ENCODE measurements around the gene EMP1. TPM values are rescaled to one million over a fixed set of nuclear protein-coding genes. Genes with fewer than 3 reads are reported as not detected.

Gene EMP1
- 528 and 577 TPM in 2 replicates for total RNA-seq
- 265 and 376 TPM in 2 replicates for polyA plus RNA-seq
- 212 and 379 TPM in 2 replicates for polyA plus RNA-seq (2011; cell fraction: cytosol; rRNA removed)
- polyA plus RNA-seq (2011; cell fraction: nucleus; rRNA removed): 215 and 228 TPM in 2 replicates
- polyA plus RNA-seq (2012): 340 and 403 TPM in 2 replicates
- 1,048 and 1,141 TPM in 2 replicates for polyA minus RNA-seq
- 17.4 TPM for polyA minus RNA-seq (2011; cell fraction: cytosol; rRNA and poly(A)+ RNA removed)
- 246 and 258 TPM in 2 replicates for polyA minus RNA-seq (2011; cell fraction: nucleus; rRNA and poly(A)+ RNA removed)
- percentile 98 among the genes with signal in this experiment for Bru-seq, nascent RNA
- percentile 99 among the genes with signal in this experiment for BruChase-seq, experiment 1, labeled RNA remaining after a 6-hour chase
- BruChase-seq, experiment 2, labeled RNA remaining after a 2-hour chase: percentile 98 among the genes with signal in this experiment
- long read RNA-seq, full-length matches to known transcripts: 214 of 399 reads
- long read RNA-seq, partial matches to known transcripts: 111 of 399 reads
- long read RNA-seq, other reads (novel, unspliced or antisense): 74 of 399 reads

DNA sequence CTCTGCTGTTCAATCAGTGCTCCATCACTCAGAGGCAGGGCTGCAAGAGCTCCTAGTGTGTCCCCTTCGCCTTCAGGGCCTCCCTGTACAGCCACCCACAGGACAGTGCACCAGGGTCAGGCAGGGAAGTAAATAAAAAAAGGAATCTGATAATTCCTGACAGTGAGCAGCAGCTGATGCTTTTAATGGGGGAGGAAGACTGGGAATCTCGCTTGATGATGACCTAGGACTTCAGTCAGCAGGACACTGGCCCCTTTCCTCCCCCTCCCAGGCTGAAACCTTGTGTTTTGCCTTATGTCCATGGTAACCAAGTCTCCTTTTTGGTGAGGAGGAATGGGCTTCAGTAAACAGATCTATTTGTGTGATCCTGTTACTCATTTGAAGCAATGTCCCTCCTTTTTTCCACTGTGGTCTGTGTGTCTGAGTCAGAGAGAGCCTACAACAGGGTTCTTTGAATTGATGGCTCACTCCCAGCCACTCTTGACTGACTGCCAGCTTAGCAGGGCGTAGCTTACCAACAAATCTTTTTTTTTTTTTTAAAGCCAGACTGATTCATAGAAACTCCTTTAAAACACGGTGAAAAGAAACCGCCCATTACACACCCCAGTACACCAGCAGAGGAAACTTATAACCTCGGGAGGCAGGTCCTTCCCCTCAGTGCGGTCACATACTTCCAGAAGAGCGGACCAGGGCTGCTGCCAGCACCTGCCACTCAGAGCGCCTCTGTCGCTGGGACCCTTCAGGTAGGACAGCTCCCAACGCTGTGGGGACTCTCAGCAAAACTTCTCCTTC lies at the start of gene EMP1:
Gene EMP1, plus strand, starts transcription at position 597 of the 792 bp plus-strand sequence. CDS start 14,785 bp downstream, outside the sequence.
- peak within 1 kb of the TSS; percentile 100 for H3K9ac ChIP-seq (replicated peaks; ENCODE audit: extremely low read depth, insufficient read depth, low read length)
- no peaks in the 10 kb centered on the region for H3K36me3 ChIP-seq (ENCODE audit: control insufficient read depth in 2 of 2, extremely low read depth in 1 of 2, insufficient read depth in 2 of 2, low read length in 2 of 2)
- ChIA-PET CTCF (interaction anchor here (0.6 to 2.3 kb wide), 22 partner anchors 9 to 280 kb away, joined by 3 to 20 read pairs (median 4); no protein-coding TSS in a partner anchor), POLR2A (interaction anchor here (0.6 to 1.7 kb wide), 18 partner anchors 10 to 409 kb away, joined by 3 to 19 read pairs (median 4); no protein-coding TSS in a partner anchor)
- H3K4me1 ChIP-seq (ENCODE audit: control insufficient read depth, extremely low read depth, insufficient read depth, low read length): peaks cover 35% of the 10 kb centered on the region
- no peaks in the 10 kb centered on the region for H4K20me1 ChIP-seq (replicated peaks; ENCODE audit: control insufficient read depth, extremely low read depth, insufficient read depth, low read length)
- peak within 1 kb of the TSS; percentile 98 for H3K4me2 ChIP-seq (ENCODE audit: insufficient read depth, low read length)
- dilution Hi-C loops (cut with MboI; ENCODE audit: extremely low pct_ligation_motif_present, low sequenced_read_pairs): no loop called here
- H3K79me2 ChIP-seq (ENCODE audit: control insufficient read depth, insufficient read depth, low read length): peaks cover 47% of the 10 kb centered on the region
- H2AFZ ChIP-seq (ENCODE audit: low read depth, low read length): peak within 1 kb of the TSS; percentile 37
- DNase-seq (ENCODE audit: low read depth, low spot score) (peak; percentile 99), FAIRE-seq (peak; percentile 94)
- H3K27ac ChIP-seq (ENCODE audit: insufficient read depth, low read depth, low read length): peak within 1 kb of the TSS; percentile 96
- H3K4me3 ChIP-seq (replicated peaks in 1 of 3; ENCODE audit: insufficient read depth in 1 of 3, low read depth in 1 of 3, low read length in 3 of 3): peak within 1 kb of the TSS; percentile 85 to 99 (median 95)
- intact Hi-C loops (cut with micrococcal nuclease): loop anchor here (1.0 to 2.0 kb wide), 6 partner anchors 10 to 196 kb away; partner anchors contain the start of gene HEBP1
- H3K9me1 ChIP-seq (replicated peaks; ENCODE audit: control insufficient read depth, extremely low read depth, insufficient read depth, low read length): no peaks in the 10 kb centered on the region
- H3K9me3 ChIP-seq (replicated peaks; ENCODE audit: control insufficient read depth, insufficient read depth, low read length): no peaks in the 10 kb centered on the region
- H3K27me3 ChIP-seq (ENCODE audit: control insufficient read depth in 2 of 2, insufficient read depth in 2 of 2, low read length in 2 of 2): no peaks in the 10 kb centered on the region
- TF ChIP-seq EZH2 (IDR thresholded peaks at IDR 0.05; ENCODE audit: borderline replicate concordance, low read depth, low read length, severe bottlenecking) (no peak), GATA2 (IDR thresholded peaks at IDR 0.05; ENCODE audit: insufficient read depth, insufficient read length, low read depth, low read length) (no peak), JUN (IDR thresholded peaks at IDR 0.05; ENCODE audit: borderline replicate concordance, insufficient read depth, insufficient read length, low read depth) (peak; percentile 78), POLR2A (IDR thresholded peaks at IDR 0.05; ENCODE audit: low read depth, low read length) (peak; percentile 99), FOS (IDR thresholded peaks at IDR 0.05; ENCODE audit: borderline replicate concordance, insufficient read depth, low read length) (peak; percentile 90), MAX (IDR thresholded peaks at IDR 0.05; ENCODE audit: insufficient read depth, insufficient read length) (no peak), POLR2AphosphoS5 (IDR thresholded peaks at IDR 0.05; ENCODE audit: insufficient read depth, low read depth, low read length) (peak; percentile 96)
- TF ChIP-seq, protein P1, sequence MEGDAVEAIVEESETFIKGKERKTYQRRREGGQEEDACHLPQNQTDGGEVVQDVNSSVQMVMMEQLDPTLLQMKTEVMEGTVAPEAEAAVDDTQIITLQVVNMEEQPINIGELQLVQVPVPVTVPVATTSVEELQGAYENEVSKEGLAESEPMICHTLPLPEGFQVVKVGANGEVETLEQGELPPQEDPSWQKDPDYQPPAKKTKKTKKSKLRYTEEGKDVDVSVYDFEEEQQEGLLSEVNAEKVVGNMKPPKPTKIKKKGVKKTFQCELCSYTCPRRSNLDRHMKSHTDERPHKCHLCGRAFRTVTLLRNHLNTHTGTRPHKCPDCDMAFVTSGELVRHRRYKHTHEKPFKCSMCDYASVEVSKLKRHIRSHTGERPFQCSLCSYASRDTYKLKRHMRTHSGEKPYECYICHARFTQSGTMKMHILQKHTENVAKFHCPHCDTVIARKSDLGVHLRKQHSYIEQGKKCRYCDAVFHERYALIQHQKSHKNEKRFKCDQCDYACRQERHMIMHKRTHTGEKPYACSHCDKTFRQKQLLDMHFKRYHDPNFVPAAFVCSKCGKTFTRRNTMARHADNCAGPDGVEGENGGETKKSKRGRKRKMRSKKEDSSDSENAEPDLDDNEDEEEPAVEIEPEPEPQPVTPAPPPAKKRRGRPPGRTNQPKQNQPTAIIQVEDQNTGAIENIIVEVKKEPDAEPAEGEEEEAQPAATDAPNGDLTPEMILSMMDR (IDR thresholded peaks at IDR 0.05; ENCODE audit: extremely low read depth in 1 of 2, insufficient read depth in 1 of 2, low read depth in 1 of 2, low read length in 2 of 2): no peak
- no TSS peak for BruUV-seq (replicated peaks)

Data from endothelial cell of umbilical vein (primary cell).